OCI-LY1 (cell line): ENCODE measurements around the gene LHX2.

Experiments
- H2AFZ ChIP-seq: fragments of 200-600 bp; sonication (generic), shearing (Covaris generic); 2 replicates; pipeline ENCODE4 v1.6.0; 2014; ENCODE audit warnings: antibody characterized with exemption, mild to moderate bottlenecking, low read length
- H3F3A ChIP-seq: fragments of 200-600 bp; sonication (generic), shearing (Covaris generic); 2 replicates; pipeline ENCODE4 v1.6.0; 2014; ENCODE audit warnings: mild to moderate bottlenecking, antibody characterized with exemption, low read length, moderate library complexity; ENCODE audit not compliant: insufficient read depth
- H3K27ac ChIP-seq: fragments of 200-600 bp; sonication (generic); 2 replicates; pipeline ENCODE4 v1.5.1; 2014; ENCODE audit warnings: low read length, mixed run types, mild to moderate bottlenecking, low read depth; ENCODE audit not compliant: poor library complexity, severe bottlenecking
- H3K27me3 ChIP-seq: fragments of 200-600 bp; sonication (generic); 2 replicates; pipeline ENCODE4 v1.6.0; 2014; ENCODE audit warnings: antibody characterized with exemption, mild to moderate bottlenecking, low read length, moderate library complexity; ENCODE audit not compliant: insufficient read depth
- H3K36me3 ChIP-seq: fragments of 200-600 bp; sonication (generic); 2 replicates; pipeline ENCODE4 v1.6.1; 2014; ENCODE audit warnings: mild to moderate bottlenecking, antibody characterized with exemption, low read length, moderate library complexity, mixed read lengths; ENCODE audit not compliant: insufficient read depth
- H3K4me1 ChIP-seq: fragments of 200-600 bp; sonication (generic); 2 replicates; pipeline ENCODE4 v1.5.1; 2014; ENCODE audit warnings: mild to moderate bottlenecking, low read length, moderate library complexity; ENCODE audit not compliant: insufficient read depth, severe bottlenecking
- H3K4me2 ChIP-seq: fragments of 200-600 bp; sonication (generic), shearing (Covaris generic); 2 replicates; pipeline ENCODE4 v1.6.1; 2014; ENCODE audit warnings: low read length
- H3K4me3 ChIP-seq: fragments of 200-600 bp; sonication (generic); 2 replicates; pipeline ENCODE4 v1.5.1; 2014; ENCODE audit warnings: low read length, low read depth, mild to moderate bottlenecking, mixed read lengths; ENCODE audit not compliant: poor library complexity, severe bottlenecking
- H3K79me2 ChIP-seq: fragments of 200-600 bp; shearing (Covaris generic); 2 replicates; pipeline ENCODE4 v1.6.1; 2016; ENCODE audit warnings: mixed run types, low read length, mixed read lengths; ENCODE audit not compliant: insufficient read depth
- H3K9ac ChIP-seq: fragments of 200-600 bp; sonication (generic), shearing (Covaris generic); 2 replicates; pipeline ENCODE4 v1.6.1; 2014; ENCODE audit warnings: mild to moderate bottlenecking, low read length, mixed read lengths
- H3K9me2 ChIP-seq: fragments of 200-600 bp; sonication (generic), shearing (Covaris generic); 2 replicates; pipeline ENCODE4 v1.6.1; 2014; ENCODE audit warnings: low read depth, mild to moderate bottlenecking, low read length, mixed read lengths
- H3K9me3 ChIP-seq: fragments of 200-600 bp; shearing (Covaris generic); 2 replicates; pipeline ENCODE4 v1.6.1; 2014; ENCODE audit warnings: low read length, mixed read lengths
- H4K20me1 ChIP-seq: fragments of 200-600 bp; sonication (generic), shearing (Covaris generic); 2 replicates; pipeline ENCODE4 v1.6.0; 2016; ENCODE audit warnings: mild to moderate bottlenecking, low read length; ENCODE audit not compliant: insufficient read depth
- EZH2 ChIP-seq: fragments of 200-600 bp; sonication (generic), shearing (Covaris generic); IDR thresholded peaks from 2 replicates; pipeline ENCODE4 v1.8.0; 2017; ENCODE audit warnings: borderline replicate concordance, mixed run types, mild to moderate bottlenecking, antibody characterized with exemption, low read length, moderate library complexity, mixed read lengths
- TF ChIP-seq, protein P1 (sequence below): fragments of 200-600 bp; sonication (generic), shearing (Covaris generic); IDR thresholded peaks from 2 replicates; pipeline ENCODE4 v1.5.1; 2017; ENCODE audit warnings: mild to moderate bottlenecking, antibody characterized with exemption, low read length, moderate library complexity, mixed read lengths

Gene LHX2

DNA sequence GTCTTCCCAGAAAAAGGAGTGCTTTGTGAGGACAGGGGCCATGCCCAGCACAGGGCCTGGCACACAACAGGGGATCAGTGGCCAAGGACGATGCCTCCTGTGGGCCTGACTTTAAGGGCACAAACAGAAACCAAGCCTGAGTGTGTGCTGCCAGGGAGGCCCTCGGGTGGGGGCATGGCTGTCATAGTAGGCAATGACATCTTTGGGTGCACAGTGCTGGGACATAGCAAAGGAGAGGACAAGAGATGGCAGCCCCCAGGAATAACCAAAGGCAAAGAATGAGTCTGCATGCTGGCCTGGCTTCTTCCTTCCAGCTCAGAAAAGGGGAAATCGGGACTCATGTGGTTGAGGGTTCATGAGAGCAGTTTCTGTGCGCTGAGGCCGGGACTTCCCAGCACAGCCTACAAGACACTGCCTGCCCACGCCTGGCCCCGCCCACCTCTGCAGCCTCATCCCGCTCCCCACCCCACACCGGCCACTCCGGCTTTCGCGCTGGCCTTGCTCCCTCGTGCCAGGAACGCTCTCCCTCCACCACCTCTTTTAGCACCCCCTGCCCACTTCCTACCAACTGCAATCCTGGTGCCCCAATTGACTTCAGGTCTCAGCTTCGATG lies 13.8 kb upstream of the LHX2 start:
- Histone ChIP-seq H3K4me2 (no peak overlapping the region; the same call in 1 of the 2 replicates), H3K27ac (no peak overlapping the region), H3K4me3 (no peak overlapping the region), H3K9me3 (no peaks in the 10 kb centered on the region), H3F3A (no peaks in the 10 kb centered on the region), H3K9me2 (no peaks in the 10 kb centered on the region), H2AFZ (no peak overlapping the region), H3K27me3 (peaks cover 8% of the 10 kb centered on the region; the same call in 1 of the 2 replicates), H3K4me1 (no peaks in the 10 kb centered on the region), H4K20me1 (no peaks in the 10 kb centered on the region), H3K36me3 (no peaks in the 10 kb centered on the region), H3K9ac (no peak overlapping the region), H3K79me2 (no peaks in the 10 kb centered on the region)
- TF ChIP-seq, protein P1, sequence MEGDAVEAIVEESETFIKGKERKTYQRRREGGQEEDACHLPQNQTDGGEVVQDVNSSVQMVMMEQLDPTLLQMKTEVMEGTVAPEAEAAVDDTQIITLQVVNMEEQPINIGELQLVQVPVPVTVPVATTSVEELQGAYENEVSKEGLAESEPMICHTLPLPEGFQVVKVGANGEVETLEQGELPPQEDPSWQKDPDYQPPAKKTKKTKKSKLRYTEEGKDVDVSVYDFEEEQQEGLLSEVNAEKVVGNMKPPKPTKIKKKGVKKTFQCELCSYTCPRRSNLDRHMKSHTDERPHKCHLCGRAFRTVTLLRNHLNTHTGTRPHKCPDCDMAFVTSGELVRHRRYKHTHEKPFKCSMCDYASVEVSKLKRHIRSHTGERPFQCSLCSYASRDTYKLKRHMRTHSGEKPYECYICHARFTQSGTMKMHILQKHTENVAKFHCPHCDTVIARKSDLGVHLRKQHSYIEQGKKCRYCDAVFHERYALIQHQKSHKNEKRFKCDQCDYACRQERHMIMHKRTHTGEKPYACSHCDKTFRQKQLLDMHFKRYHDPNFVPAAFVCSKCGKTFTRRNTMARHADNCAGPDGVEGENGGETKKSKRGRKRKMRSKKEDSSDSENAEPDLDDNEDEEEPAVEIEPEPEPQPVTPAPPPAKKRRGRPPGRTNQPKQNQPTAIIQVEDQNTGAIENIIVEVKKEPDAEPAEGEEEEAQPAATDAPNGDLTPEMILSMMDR, result no peak
- no peak for TF ChIP-seq EZH2

DNA sequence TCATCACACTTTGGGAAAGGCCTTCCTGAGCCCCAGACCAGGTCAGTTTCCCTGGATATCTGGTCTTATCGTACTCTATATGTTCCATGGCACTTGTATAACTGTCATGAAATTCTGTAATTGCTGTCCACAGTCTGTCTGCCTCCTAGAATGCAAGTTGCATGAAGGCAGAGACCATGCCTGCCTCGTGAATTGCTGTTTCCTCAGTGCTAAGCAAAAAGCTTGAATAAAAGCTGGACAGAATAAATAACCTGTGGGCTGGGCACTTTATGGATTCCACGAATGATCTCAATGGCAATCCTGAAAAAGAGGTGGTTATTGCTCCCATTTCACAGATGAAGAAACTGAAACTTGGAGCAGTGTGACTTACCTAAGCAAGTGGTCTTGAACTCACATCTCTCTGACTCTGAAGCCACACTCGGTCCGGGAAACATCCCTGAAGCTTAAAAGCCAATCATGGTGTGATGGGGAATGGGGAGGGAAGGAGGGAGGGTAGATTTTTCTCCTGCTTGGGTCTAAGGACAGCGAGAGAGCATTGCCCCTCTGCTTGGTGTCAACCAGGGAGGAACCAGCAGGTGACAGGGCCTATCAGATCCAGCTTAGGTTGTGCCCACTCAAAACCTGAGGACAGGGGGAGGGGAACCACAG lies 13.2 kb upstream of the LHX2 start:
- H3K4me1 ChIP-seq, result no peaks in the 10 kb centered on the region
- no peak overlapping the region for H3K4me2 ChIP-seq
- peaks cover 8% of the 10 kb centered on the region; the same call in 1 of the 2 replicates for H3K27me3 ChIP-seq
- no peak overlapping the region for H3K4me3 ChIP-seq
- no peaks in the 10 kb centered on the region for H3K9me2 ChIP-seq
- H3K9me3 ChIP-seq, result no peaks in the 10 kb centered on the region
- H3K79me2 ChIP-seq, result no peaks in the 10 kb centered on the region
- H2AFZ ChIP-seq, result no peak overlapping the region
- H3K9ac ChIP-seq, result no peak overlapping the region
- H3K36me3 ChIP-seq, result no peaks in the 10 kb centered on the region
- TF ChIP-seq EZH2, result no peak
- TF ChIP-seq, protein P1, result no peak
- H3F3A ChIP-seq, result no peaks in the 10 kb centered on the region
- no peak overlapping the region for H3K27ac ChIP-seq
- H4K20me1 ChIP-seq, result no peaks in the 10 kb centered on the region

DNA sequence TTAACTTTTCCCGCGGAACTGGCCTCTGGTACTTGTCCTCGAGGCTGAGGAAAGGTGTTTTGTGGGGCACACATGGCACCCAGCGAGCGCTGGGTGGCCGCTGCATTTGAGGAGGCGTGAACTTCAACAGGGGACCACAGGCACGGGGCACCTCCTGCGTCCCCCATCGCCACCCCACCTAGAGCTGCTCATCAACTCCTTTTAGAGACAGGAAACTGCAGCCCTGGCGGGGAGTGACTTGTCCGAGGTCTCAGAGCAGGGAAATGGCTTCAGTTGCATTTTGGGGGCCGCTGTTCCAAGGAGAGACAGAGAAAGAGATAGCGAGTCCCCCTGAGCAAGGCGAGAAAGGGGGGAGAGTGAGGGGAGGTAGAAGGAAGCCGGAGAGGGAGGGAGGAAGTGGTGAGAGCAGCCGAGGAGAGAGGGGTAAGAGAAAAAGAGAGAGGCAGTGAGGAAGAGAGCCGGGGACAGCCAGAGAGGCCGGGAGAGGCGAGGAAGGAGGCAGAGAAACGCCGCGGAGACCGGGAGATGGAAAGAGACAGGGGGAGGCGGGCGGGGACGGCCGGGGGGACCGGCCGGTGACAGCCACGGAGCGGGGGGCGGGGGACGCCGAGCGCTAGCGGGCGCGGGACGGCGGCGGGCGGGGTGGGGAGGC lies 12.5 kb upstream of the LHX2 start:
- H3K9ac ChIP-seq, result no peak overlapping the region
- H4K20me1 ChIP-seq, result no peaks in the 10 kb centered on the region
- H3K27me3 ChIP-seq, result peaks cover 8% of the 10 kb centered on the region; the same call in 1 of the 2 replicates
- H3K27ac ChIP-seq, result no peak overlapping the region
- H2AFZ ChIP-seq, result no peak overlapping the region
- peak overlapping the region; percentile 27; the same call in 1 of the 2 replicates for H3K4me2 ChIP-seq
- H3K9me2 ChIP-seq, result no peaks in the 10 kb centered on the region
- no peaks in the 10 kb centered on the region for H3K36me3 ChIP-seq
- H3K4me3 ChIP-seq, result no peak overlapping the region
- no peaks in the 10 kb centered on the region for H3K4me1 ChIP-seq
- H3K9me3 ChIP-seq, result no peaks in the 10 kb centered on the region
- no peaks in the 10 kb centered on the region for H3F3A ChIP-seq
- no peaks in the 10 kb centered on the region for H3K79me2 ChIP-seq
- TF ChIP-seq, protein P1, result no peak
- TF ChIP-seq EZH2, result no peak
